ENCODE results near the gene TMIGD2.

The TMIGD2 gene

GRCh38 chr19:4266253-4267000, 35.8 kb downstream of the TMIGD2 start:
- no peak for TF ChIP-seq PPARA (CRISPR knock-in tag; IDR thresholded peaks at IDR 0.05; ENCODE audit: borderline replicate concordance)
- peak; percentile 98 for TF ChIP-seq ZFP3 (CRISPR knock-in tag; IDR thresholded peaks at IDR 0.05)
- TF ChIP-seq SNAI2 (CRISPR knock-in tag; IDR thresholded peaks at IDR 0.05): no peak
- no peak for ATAC-seq

DNA sequence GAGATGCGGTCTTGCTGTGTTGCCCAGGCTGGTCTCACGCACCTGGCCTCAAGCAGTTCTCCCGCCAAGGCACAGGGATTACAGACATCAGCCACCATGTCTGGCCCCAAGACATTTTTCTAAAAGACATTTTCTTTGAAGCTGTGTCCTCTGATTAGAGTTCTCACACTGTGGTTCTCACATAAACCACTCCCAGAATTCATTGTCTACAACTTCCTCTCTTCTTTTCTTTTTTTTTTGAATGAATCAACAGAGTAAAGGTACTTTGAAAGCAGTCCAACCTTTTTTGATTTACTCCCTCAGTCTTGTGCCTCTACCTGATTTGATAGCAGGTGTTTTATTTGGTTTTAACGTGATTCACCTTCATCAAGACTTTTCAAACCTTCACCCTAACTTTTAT, 37.4 kb downstream of the TMIGD2 start:
- no peak for ATAC-seq
- TF ChIP-seq, protein P1, sequence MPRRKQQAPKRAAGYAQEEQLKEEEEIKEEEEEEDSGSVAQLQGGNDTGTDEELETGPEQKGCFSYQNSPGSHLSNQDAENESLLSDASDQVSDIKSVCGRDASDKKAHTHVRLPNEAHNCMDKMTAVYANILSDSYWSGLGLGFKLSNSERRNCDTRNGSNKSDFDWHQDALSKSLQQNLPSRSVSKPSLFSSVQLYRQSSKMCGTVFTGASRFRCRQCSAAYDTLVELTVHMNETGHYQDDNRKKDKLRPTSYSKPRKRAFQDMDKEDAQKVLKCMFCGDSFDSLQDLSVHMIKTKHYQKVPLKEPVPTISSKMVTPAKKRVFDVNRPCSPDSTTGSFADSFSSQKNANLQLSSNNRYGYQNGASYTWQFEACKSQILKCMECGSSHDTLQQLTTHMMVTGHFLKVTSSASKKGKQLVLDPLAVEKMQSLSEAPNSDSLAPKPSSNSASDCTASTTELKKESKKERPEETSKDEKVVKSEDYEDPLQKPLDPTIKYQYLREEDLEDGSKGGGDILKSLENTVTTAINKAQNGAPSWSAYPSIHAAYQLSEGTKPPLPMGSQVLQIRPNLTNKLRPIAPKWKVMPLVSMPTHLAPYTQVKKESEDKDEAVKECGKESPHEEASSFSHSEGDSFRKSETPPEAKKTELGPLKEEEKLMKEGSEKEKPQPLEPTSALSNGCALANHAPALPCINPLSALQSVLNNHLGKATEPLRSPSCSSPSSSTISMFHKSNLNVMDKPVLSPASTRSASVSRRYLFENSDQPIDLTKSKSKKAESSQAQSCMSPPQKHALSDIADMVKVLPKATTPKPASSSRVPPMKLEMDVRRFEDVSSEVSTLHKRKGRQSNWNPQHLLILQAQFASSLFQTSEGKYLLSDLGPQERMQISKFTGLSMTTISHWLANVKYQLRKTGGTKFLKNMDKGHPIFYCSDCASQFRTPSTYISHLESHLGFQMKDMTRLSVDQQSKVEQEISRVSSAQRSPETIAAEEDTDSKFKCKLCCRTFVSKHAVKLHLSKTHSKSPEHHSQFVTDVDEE (CRISPR knock-in tag; IDR thresholded peaks at IDR 0.05): no peak
- TF ChIP-seq RARB (CRISPR knock-in tag; IDR thresholded peaks at IDR 0.05) (no peak), ARNTL (CRISPR knock-in tag; IDR thresholded peaks at IDR 0.05; ENCODE audit: borderline replicate concordance, low read depth) (no peak), TCF4 (CRISPR knock-in tag; IDR thresholded peaks at IDR 0.05; ENCODE audit: borderline replicate concordance) (no peak), OSR1 (CRISPR knock-in tag; IDR thresholded peaks at IDR 0.05) (no peak), SNAI2 (CRISPR knock-in tag; IDR thresholded peaks at IDR 0.05) (no peak), ZFP30 (CRISPR knock-in tag; IDR thresholded peaks at IDR 0.05) (no peak)
- TF ChIP-seq, protein P2, sequence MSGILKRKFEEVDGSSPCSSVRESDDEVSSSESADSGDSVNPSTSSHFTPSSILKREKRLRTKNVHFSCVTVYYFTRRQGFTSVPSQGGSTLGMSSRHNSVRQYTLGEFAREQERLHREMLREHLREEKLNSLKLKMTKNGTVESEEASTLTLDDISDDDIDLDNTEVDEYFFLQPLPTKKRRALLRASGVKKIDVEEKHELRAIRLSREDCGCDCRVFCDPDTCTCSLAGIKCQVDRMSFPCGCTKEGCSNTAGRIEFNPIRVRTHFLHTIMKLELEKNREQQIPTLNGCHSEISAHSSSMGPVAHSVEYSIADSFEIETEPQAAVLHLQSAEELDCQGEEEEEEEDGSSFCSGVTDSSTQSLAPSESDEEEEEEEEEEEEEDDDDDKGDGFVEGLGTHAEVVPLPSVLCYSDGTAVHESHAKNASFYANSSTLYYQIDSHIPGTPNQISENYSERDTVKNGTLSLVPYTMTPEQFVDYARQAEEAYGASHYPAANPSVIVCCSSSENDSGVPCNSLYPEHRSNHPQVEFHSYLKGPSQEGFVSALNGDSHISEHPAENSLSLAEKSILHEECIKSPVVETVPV (CRISPR knock-in tag; IDR thresholded peaks at IDR 0.05): no peak
- TF ChIP-seq, protein P3, sequence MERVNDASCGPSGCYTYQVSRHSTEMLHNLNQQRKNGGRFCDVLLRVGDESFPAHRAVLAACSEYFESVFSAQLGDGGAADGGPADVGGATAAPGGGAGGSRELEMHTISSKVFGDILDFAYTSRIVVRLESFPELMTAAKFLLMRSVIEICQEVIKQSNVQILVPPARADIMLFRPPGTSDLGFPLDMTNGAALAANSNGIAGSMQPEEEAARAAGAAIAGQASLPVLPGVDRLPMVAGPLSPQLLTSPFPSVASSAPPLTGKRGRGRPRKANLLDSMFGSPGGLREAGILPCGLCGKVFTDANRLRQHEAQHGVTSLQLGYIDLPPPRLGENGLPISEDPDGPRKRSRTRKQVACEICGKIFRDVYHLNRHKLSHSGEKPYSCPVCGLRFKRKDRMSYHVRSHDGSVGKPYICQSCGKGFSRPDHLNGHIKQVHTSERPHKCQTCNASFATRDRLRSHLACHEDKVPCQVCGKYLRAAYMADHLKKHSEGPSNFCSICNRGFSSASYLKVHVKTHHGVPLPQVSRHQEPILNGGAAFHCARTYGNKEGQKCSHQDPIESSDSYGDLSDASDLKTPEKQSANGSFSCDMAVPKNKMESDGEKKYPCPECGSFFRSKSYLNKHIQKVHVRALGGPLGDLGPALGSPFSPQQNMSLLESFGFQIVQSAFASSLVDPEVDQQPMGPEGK (CRISPR knock-in tag; IDR thresholded peaks at IDR 0.05; ENCODE audit: borderline replicate concordance): no peak

DNA sequence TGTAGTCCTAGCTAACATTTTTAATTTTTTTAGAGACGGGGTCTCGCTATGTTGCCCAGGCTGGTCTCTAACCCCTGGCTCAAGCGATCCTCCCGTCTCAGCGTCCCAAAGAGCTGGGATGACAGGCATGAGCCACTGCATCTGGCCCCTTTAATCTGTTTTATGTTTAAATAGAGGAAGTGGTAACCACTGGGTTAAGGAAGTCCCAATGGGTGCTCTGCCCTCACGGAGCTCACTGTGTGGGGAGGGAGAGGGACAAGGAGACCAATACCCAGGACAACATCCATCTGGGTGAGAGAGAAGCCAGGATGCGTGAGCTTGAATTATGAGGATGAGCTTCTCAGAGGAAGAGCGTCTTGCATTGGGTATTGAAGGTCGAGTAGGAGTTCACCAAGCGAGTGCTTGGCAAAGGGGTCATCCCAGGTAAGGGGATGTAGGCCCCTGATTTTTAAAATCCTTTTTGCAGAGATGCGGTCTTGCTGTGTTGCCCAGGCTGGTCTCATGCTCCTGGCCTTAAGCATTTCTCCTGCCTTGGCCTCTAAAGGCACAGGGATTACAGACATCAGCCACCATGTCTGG, 41.5 kb downstream of the TMIGD2 start:
- TF ChIP-seq ZFP3 (CRISPR knock-in tag; IDR thresholded peaks at IDR 0.05) (peak; percentile 95), ARNTL (CRISPR knock-in tag; IDR thresholded peaks at IDR 0.05; ENCODE audit: borderline replicate concordance, low read depth) (no peak), ZNF565 (CRISPR knock-in tag; conservative IDR thresholded peaks at IDR 0.05; ENCODE audit: low read depth) (no peak)
- no peak for ATAC-seq

GRCh38 chr19:4258181-4258580, 44.0 kb downstream of the TMIGD2 start:
- ATAC-seq: no peak

GRCh38 chr19:4257025-4257424, 45.2 kb downstream of the TMIGD2 start:
- no peak for TF ChIP-seq SNAI2 (CRISPR knock-in tag; IDR thresholded peaks at IDR 0.05)
- no peak for ATAC-seq

More at GRCh38 chr19:4258181-4258580, 44.0 kb downstream of the TMIGD2 start:
- no peak for TF ChIP-seq TOX (CRISPR knock-in tag; IDR thresholded peaks at IDR 0.05; ENCODE audit: borderline replicate concordance)
- TF ChIP-seq, protein P1 (CRISPR knock-in tag; IDR thresholded peaks at IDR 0.05): no peak

Data from SK-N-SH treated with all-trans-retinoic acid at 6 μM for 48 hours (cell line).